PFSK-1 (cell line): ENCODE results near the gene ITGAX.

Source experiments
- FOXP2 ChIP-seq: optimal IDR thresholded peaks from 2 replicates; pipeline ENCODE3; 2011; ENCODE audit warnings: borderline replicate concordance, control low read depth, inconsistent platforms; ENCODE audit not compliant: insufficient read depth; ENCODE audit errors: extremely low read length, extremely low read depth
- POLR2AphosphoS5 ChIP-seq: IDR thresholded peaks from 2 replicates; pipeline ENCODE4 v1.6.1; 2012; ENCODE audit warnings: low read depth, mild to moderate bottlenecking, control low read depth, low read length, moderate library complexity
- REST ChIP-seq, 2 experiments: IDR thresholded peaks; 2 replicates each; pipeline versions ENCODE4 v1.6.1 to v1.8.0; 2011 to 2012; ENCODE audit warnings: low read depth in 2 of 2, low read length in 2 of 2, control low read depth in 1 of 2, inconsistent platforms in 1 of 2, mild to moderate bottlenecking in 1 of 2, moderate library complexity in 1 of 2; ENCODE audit not compliant: insufficient read depth in 1 of 2
- SIN3A ChIP-seq: IDR thresholded peaks from 2 replicates; pipeline ENCODE4 v1.6.1; 2012; ENCODE audit warnings: mild to moderate bottlenecking, low read length, moderate library complexity, borderline replicate concordance; ENCODE audit not compliant: insufficient read depth
- TAF1 ChIP-seq: IDR thresholded peaks from 2 replicates; pipeline ENCODE4 v1.6.1; 2012; ENCODE audit warnings: low read length, control low read depth, borderline replicate concordance; ENCODE audit not compliant: insufficient read depth

The ITGAX gene

DNA sequence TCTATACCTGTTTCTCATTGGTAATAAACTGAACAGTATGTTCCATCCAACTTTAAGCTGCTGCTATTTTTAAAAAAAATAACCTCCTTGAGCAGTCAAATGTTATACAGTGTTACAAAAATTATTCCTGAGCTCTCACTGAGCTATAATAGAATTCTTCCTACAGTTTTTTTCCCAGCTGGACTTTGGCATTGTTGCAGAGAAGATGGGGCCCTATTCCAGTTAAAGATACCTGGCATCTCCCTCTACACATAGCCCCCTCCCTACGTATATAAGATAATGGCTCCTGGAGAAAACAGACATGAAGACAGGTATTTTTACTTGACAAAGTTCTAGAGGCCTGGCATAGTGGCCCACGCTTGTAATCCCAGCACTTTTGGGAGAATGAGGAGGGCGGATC is 74.8 kb downstream of the ITGAX start:
- TF ChIP-seq TAF1 (no peak), FOXP2 (no peak), POLR2AphosphoS5 (no peak), SIN3A (no peak), REST (IDR thresholded peaks at IDR 0.05; ENCODE audit: insufficient read depth in 1 of 2, low read depth in 2 of 2, low read length in 2 of 2) (no peak)

- TF ChIP-seq FOXP2 = no peak
- no peak for TF ChIP-seq POLR2AphosphoS5
- no peak for TF ChIP-seq SIN3A
- TF ChIP-seq TAF1 = no peak
- no peak for TF ChIP-seq REST (IDR thresholded peaks at IDR 0.05; ENCODE audit: insufficient read depth in 1 of 2, low read depth in 2 of 2, low read length in 2 of 2)
Observed at GRCh38 chr16:31430380-31431052, 75.5 kb downstream of the ITGAX start.
